ENCODE data around the gene CISD1. TPM values are rescaled to one million over a fixed set of nuclear protein-coding genes. Genes with fewer than 3 reads are reported as not detected.

CISD1 gene
- total and polyA plus RNA-seq, 2 of the 4 experiments (the other 2 are of a cell fraction) = 28.2 to 34.6 TPM

DNA sequence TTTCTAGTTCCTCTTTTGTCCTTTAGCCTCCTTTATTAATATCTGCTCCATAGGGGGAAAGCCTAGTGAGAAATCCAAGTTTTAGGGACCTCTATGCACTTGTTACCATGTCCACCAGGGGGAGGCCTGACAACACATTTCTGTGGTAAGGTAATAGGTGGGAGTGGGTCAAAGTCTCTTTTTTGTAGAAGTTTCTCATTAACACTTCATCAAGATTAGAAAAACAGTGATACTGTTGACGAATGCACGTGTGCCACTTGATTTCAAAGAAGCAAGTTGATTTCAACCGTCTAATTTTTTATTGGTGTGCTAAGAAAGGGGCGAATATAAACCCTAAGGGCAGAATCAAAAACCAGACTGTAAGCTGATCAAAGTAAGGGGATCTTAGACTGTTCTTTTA, 30.6 kb downstream of the CISD1 start:
- ChIA-PET POLR2A (ENCODE audit: unreplicated experiment) (interaction anchor here (0.6 kb wide), 1 partner anchor 122 kb away, joined by 3 read pairs; no protein-coding TSS in a partner anchor), CTCF (interaction anchor here (0.6 to 1.9 kb wide), 7 partner anchors 8 to 122 kb away, joined by 3 to 11 read pairs (median 5); no protein-coding TSS in a partner anchor)
- H4K91ac ChIP-seq (ENCODE audit: insufficient read depth, low read depth, low read length) = no peak overlapping the region
- no peak overlapping the region for H3K4me3 ChIP-seq (ENCODE audit: insufficient read depth, low read depth, low read length)
- no peak overlapping the region for H4K5ac ChIP-seq (ENCODE audit: low read depth, low read length)
- H3K18ac ChIP-seq (ENCODE audit: low read depth, low read length) = no peak overlapping the region
- DNase-seq = peak; percentile 57
- H3K27ac ChIP-seq (ENCODE audit: insufficient read depth, low read length) = no peak overlapping the region
- H2BK15ac ChIP-seq (ENCODE audit: low read depth, low read length) = no peak overlapping the region
- intact Hi-C loops (cut with micrococcal nuclease) (loop anchor here (1.0 to 2.0 kb wide), 2 partner anchors 85 to 94 kb away; partner anchors contain the start of gene TFAM), dilution Hi-C loops (cut with HindIII; ENCODE audit: low sequenced_read_pairs, unreplicated experiment) (no loop called here), in situ Hi-C loops (cut with MboI; ENCODE audit: low sequenced_read_pairs) (no loop called here)
- peak overlapping the region; percentile 21; the same call in 1 of the 2 replicates for H3K4me2 ChIP-seq (ENCODE audit: low read depth, low read length)
- no peaks in the 10 kb centered on the region for H3K79me1 ChIP-seq (ENCODE audit: low read depth in 1 of 2, low read length in 2 of 2)
- H2AFZ ChIP-seq (replicated peaks; ENCODE audit: low read length, poor library complexity) = no peak overlapping the region
- H3K9me3 ChIP-seq (ENCODE audit: control insufficient read depth, insufficient read depth, low read length) = no peaks in the 10 kb centered on the region
- H3K4ac ChIP-seq (ENCODE audit: low read depth, low read length) = no peak overlapping the region
- BruUV-seq (replicated peaks) = no TSS peak
- H3K27me3 ChIP-seq (ENCODE audit: control insufficient read depth, insufficient read depth, low read length) = peaks cover 2% of the 10 kb centered on the region; the same call in 1 of the 2 replicates
- H3K14ac ChIP-seq (replicated peaks; ENCODE audit: low read depth, low read length) = no peak overlapping the region
- no peaks in the 10 kb centered on the region for H3K36me3 ChIP-seq (ENCODE audit: control insufficient read depth, insufficient read depth, low read length)
- no peak overlapping the region for H2AK9ac ChIP-seq (replicated peaks; ENCODE audit: low read depth, low read length, poor library complexity)
- H3K9ac ChIP-seq (ENCODE audit: low read depth, low read length) = no peak overlapping the region
- no peak overlapping the region for H2BK20ac ChIP-seq (ENCODE audit: low read depth, low read length)
- no peaks in the 10 kb centered on the region for H3K9me1 ChIP-seq (ENCODE audit: insufficient read depth, low read length)
- no peak overlapping the region for H2BK120ac ChIP-seq (ENCODE audit: low read depth, low read length)
- no peaks in the 10 kb centered on the region for H3K4me1 ChIP-seq (ENCODE audit: control insufficient read depth, insufficient read depth, low read length)
- H4K20me1 ChIP-seq (ENCODE audit: insufficient read depth, low read length) = no peaks in the 10 kb centered on the region
- no CpG with 5 or more reads among the region's 4 CpGs for WGBS, 2 experiments (ENCODE audit: extremely low coverage in 2 of 2, insufficient read length in 1 of 2)
- no peak overlapping the region for H2BK5ac ChIP-seq (ENCODE audit: low read depth, low read length, poor library complexity, severe bottlenecking)
- H3K56ac ChIP-seq (ENCODE audit: extremely low read depth, insufficient read depth, low read length) = no peak overlapping the region
- TF ChIP-seq NFE2L2 (IDR thresholded peaks at IDR 0.05; ENCODE audit: low read depth, low read length) (no peak), SMC3 (IDR thresholded peaks at IDR 0.05; ENCODE audit: low read depth, low read length) (peak; percentile 70), RFX5 (IDR thresholded peaks at IDR 0.05; ENCODE audit: low read depth, low read length) (no peak), CEBPB (IDR thresholded peaks at IDR 0.05; ENCODE audit: low read depth, low read length) (no peak), CHD1 (IDR thresholded peaks at IDR 0.05; ENCODE audit: low read depth, low read length) (no peak), BHLHE40 (IDR thresholded peaks at IDR 0.05; ENCODE audit: low read depth, low read length) (no peak), POLR2A (IDR thresholded peaks at IDR 0.05; ENCODE audit: low read depth, low read length) (no peak), RCOR1 (IDR thresholded peaks at IDR 0.05; ENCODE audit: insufficient replicate concordance, low read length) (no peak), FOS (IDR thresholded peaks at IDR 0.05; ENCODE audit: low read depth, low read length) (no peak), MXI1 (IDR thresholded peaks at IDR 0.05; ENCODE audit: borderline replicate concordance, low read depth, low read length) (no peak), MAZ (IDR thresholded peaks at IDR 0.05; ENCODE audit: borderline replicate concordance, low read depth, low read length) (no peak), USF2 (IDR thresholded peaks at IDR 0.05; ENCODE audit: low read depth, low read length) (no peak), MAFK (IDR thresholded peaks at IDR 0.05; ENCODE audit: low read depth, low read length) (no peak), RAD21 (IDR thresholded peaks at IDR 0.05; ENCODE audit: low read length) (peak; percentile 69)
- TF ChIP-seq, protein P1, sequence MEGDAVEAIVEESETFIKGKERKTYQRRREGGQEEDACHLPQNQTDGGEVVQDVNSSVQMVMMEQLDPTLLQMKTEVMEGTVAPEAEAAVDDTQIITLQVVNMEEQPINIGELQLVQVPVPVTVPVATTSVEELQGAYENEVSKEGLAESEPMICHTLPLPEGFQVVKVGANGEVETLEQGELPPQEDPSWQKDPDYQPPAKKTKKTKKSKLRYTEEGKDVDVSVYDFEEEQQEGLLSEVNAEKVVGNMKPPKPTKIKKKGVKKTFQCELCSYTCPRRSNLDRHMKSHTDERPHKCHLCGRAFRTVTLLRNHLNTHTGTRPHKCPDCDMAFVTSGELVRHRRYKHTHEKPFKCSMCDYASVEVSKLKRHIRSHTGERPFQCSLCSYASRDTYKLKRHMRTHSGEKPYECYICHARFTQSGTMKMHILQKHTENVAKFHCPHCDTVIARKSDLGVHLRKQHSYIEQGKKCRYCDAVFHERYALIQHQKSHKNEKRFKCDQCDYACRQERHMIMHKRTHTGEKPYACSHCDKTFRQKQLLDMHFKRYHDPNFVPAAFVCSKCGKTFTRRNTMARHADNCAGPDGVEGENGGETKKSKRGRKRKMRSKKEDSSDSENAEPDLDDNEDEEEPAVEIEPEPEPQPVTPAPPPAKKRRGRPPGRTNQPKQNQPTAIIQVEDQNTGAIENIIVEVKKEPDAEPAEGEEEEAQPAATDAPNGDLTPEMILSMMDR (conservative IDR thresholded peaks at IDR 0.05; ENCODE audit: low read depth, low read length) = peak; percentile 72
- TF ChIP-seq, protein P2, sequence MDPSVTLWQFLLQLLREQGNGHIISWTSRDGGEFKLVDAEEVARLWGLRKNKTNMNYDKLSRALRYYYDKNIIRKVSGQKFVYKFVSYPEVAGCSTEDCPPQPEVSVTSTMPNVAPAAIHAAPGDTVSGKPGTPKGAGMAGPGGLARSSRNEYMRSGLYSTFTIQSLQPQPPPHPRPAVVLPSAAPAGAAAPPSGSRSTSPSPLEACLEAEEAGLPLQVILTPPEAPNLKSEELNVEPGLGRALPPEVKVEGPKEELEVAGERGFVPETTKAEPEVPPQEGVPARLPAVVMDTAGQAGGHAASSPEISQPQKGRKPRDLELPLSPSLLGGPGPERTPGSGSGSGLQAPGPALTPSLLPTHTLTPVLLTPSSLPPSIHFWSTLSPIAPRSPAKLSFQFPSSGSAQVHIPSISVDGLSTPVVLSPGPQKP (IDR thresholded peaks at IDR 0.05; ENCODE audit: borderline replicate concordance, low read depth, low read length) = no peak
- H3K23ac ChIP-seq (ENCODE audit: low read depth, low read length) = no peak overlapping the region
- H2AK5ac ChIP-seq (ENCODE audit: low read depth, low read length) = no peak overlapping the region
- no peak overlapping the region for H4K8ac ChIP-seq (ENCODE audit: low read depth in 2 of 2, low read length in 2 of 2)
- ATAC-seq (ENCODE audit: low read depth) = peak; percentile 93
